Measurements from ENCODE around the gene UBN1. TPM values are rescaled to one million over a fixed set of nuclear protein-coding genes. Genes with fewer than 3 reads are reported as not detected.

Gene UBN1
- total and polyA plus RNA-seq, 2 donors (not counting 3 experiments of a cell fraction or from before 2014, with no cell fraction given): 26.0 to 44.8 TPM

DNA sequence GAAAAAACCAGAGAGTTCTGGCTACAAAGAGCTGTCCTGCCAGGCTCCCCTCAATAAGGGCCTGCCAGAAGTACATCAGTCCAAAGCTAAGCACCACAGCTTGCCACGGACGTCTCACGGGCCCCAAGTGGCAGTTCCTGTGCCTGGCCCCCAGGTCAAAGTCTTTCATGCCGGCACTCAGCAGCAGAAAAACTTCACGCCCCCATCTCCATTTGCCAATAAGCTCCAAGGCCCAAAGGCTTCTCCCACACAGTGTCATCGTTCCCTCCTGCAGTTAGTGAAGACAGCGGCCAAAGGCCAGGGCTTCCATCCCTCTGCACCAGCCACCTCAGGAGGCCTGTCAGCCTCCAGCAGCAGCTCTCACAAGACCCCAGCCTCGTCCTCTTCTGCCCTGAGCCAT is 27.4 kb downstream of the UBN1 start:
- TSS peak; percentile 68 for BruUV-seq (replicated peaks)

GRCh38 chr16:4876646-4877379 is 29.5 kb downstream of the UBN1 start:
- TF ChIP-seq JUN (IDR thresholded peaks at IDR 0.05; ENCODE audit: borderline replicate concordance, insufficient read depth, insufficient read length, low read depth): no peak
- TF ChIP-seq, protein P1, sequence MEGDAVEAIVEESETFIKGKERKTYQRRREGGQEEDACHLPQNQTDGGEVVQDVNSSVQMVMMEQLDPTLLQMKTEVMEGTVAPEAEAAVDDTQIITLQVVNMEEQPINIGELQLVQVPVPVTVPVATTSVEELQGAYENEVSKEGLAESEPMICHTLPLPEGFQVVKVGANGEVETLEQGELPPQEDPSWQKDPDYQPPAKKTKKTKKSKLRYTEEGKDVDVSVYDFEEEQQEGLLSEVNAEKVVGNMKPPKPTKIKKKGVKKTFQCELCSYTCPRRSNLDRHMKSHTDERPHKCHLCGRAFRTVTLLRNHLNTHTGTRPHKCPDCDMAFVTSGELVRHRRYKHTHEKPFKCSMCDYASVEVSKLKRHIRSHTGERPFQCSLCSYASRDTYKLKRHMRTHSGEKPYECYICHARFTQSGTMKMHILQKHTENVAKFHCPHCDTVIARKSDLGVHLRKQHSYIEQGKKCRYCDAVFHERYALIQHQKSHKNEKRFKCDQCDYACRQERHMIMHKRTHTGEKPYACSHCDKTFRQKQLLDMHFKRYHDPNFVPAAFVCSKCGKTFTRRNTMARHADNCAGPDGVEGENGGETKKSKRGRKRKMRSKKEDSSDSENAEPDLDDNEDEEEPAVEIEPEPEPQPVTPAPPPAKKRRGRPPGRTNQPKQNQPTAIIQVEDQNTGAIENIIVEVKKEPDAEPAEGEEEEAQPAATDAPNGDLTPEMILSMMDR (IDR thresholded peaks at IDR 0.05; ENCODE audit: extremely low read depth in 1 of 2, insufficient read depth in 1 of 2, low read depth in 1 of 2, low read length in 2 of 2): no peak
- TF ChIP-seq POLR2A (IDR thresholded peaks at IDR 0.05; ENCODE audit: low read depth, low read length): no peak
- no peak for TF ChIP-seq POLR2AphosphoS5 (IDR thresholded peaks at IDR 0.05; ENCODE audit: insufficient read depth, low read depth, low read length)
- no peak for TF ChIP-seq MYC (IDR thresholded peaks at IDR 0.05; ENCODE audit: low read depth, low read length)
- TF ChIP-seq FOS (IDR thresholded peaks at IDR 0.05; ENCODE audit: borderline replicate concordance, insufficient read depth, low read length): no peak
- TF ChIP-seq, protein P2, sequence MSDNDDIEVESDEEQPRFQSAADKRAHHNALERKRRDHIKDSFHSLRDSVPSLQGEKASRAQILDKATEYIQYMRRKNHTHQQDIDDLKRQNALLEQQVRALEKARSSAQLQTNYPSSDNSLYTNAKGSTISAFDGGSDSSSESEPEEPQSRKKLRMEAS (IDR thresholded peaks at IDR 0.05; ENCODE audit: insufficient read depth, insufficient read length): no peak
- no peak for TF ChIP-seq GATA2 (IDR thresholded peaks at IDR 0.05; ENCODE audit: insufficient read depth, insufficient read length, low read depth, low read length)
- no peak for TF ChIP-seq EZH2 (IDR thresholded peaks at IDR 0.05; ENCODE audit: borderline replicate concordance, low read depth, low read length, severe bottlenecking)
- no peak overlapping the region for H3K4me2 ChIP-seq (ENCODE audit: insufficient read depth, low read length)
- no peaks in the 10 kb centered on the region for H3K4me1 ChIP-seq (ENCODE audit: control insufficient read depth, extremely low read depth, insufficient read depth, low read length)
- H3K27ac ChIP-seq (ENCODE audit: insufficient read depth, low read depth, low read length): no peak overlapping the region
- no peaks in the 10 kb centered on the region for H4K20me1 ChIP-seq (replicated peaks; ENCODE audit: control insufficient read depth, extremely low read depth, insufficient read depth, low read length)
- no peak for FAIRE-seq
- dilution Hi-C loops (cut with MboI; ENCODE audit: extremely low pct_ligation_motif_present, low sequenced_read_pairs): no loop called here
- intact Hi-C loops (cut with micrococcal nuclease): no loop called here
- H3K27me3 ChIP-seq (ENCODE audit: control insufficient read depth in 2 of 2, insufficient read depth in 2 of 2, low read length in 2 of 2): no peaks in the 10 kb centered on the region
- no peak overlapping the region for H3K9ac ChIP-seq (replicated peaks; ENCODE audit: extremely low read depth, insufficient read depth, low read length)
- no TSS peak for BruUV-seq (replicated peaks)
- H3K4me3 ChIP-seq (replicated peaks in 1 of 3; ENCODE audit: insufficient read depth in 1 of 3, low read depth in 1 of 3, low read length in 3 of 3): no peak overlapping the region
- H3K36me3 ChIP-seq (ENCODE audit: control insufficient read depth in 2 of 2, extremely low read depth in 1 of 2, insufficient read depth in 2 of 2, low read length in 2 of 2): peaks cover 37 to 69% of the 10 kb centered on the region in 2 experiments
- no peaks in the 10 kb centered on the region for H3K79me2 ChIP-seq (ENCODE audit: control insufficient read depth, insufficient read depth, low read length)
- H2AFZ ChIP-seq (ENCODE audit: low read depth, low read length): no peak overlapping the region
- H3K9me3 ChIP-seq (replicated peaks; ENCODE audit: control insufficient read depth, insufficient read depth, low read length): no peaks in the 10 kb centered on the region
- H3K9me1 ChIP-seq (replicated peaks; ENCODE audit: control insufficient read depth, extremely low read depth, insufficient read depth, low read length): no peaks in the 10 kb centered on the region
- ChIA-PET CTCF (no interaction called here), POLR2A (no interaction called here)
- DNase-seq (ENCODE audit: low read depth, low spot score): no peak

More for the DNA sequence above, 27.4 kb downstream of the UBN1 start:
- dilution Hi-C loops (cut with MboI; ENCODE audit: extremely low pct_ligation_motif_present, low sequenced_read_pairs): no loop called here
- H3K27me3 ChIP-seq (ENCODE audit: control insufficient read depth in 2 of 2, insufficient read depth in 2 of 2, low read length in 2 of 2): no peaks in the 10 kb centered on the region
- no peaks in the 10 kb centered on the region for H3K9me1 ChIP-seq (replicated peaks; ENCODE audit: control insufficient read depth, extremely low read depth, insufficient read depth, low read length)
- peaks cover 30 to 66% of the 10 kb centered on the region in 2 experiments for H3K36me3 ChIP-seq (ENCODE audit: control insufficient read depth in 2 of 2, extremely low read depth in 1 of 2, insufficient read depth in 2 of 2, low read length in 2 of 2)
- no peak overlapping the region for H2AFZ ChIP-seq (ENCODE audit: low read depth, low read length)
- ChIA-PET CTCF (interaction anchor here (0.9 kb wide), 1 partner anchor 18 kb away, joined by 3 read pairs; no protein-coding TSS in a partner anchor), POLR2A (interaction anchor here (1.0 kb wide), 1 partner anchor 15 kb away, joined by 3 read pairs; no protein-coding TSS in a partner anchor)
- intact Hi-C loops (cut with micrococcal nuclease): no loop called here
- H3K4me3 ChIP-seq (replicated peaks in 1 of 3; ENCODE audit: insufficient read depth in 1 of 3, low read depth in 1 of 3, low read length in 3 of 3): no peak overlapping the region
- H3K4me2 ChIP-seq (ENCODE audit: insufficient read depth, low read length): no peak overlapping the region
- H4K20me1 ChIP-seq (replicated peaks; ENCODE audit: control insufficient read depth, extremely low read depth, insufficient read depth, low read length): no peaks in the 10 kb centered on the region
- H3K9me3 ChIP-seq (replicated peaks; ENCODE audit: control insufficient read depth, insufficient read depth, low read length): no peaks in the 10 kb centered on the region
- no peaks in the 10 kb centered on the region for H3K4me1 ChIP-seq (ENCODE audit: control insufficient read depth, extremely low read depth, insufficient read depth, low read length)
- H3K79me2 ChIP-seq (ENCODE audit: control insufficient read depth, insufficient read depth, low read length): no peaks in the 10 kb centered on the region
- DNase-seq (ENCODE audit: low read depth, low spot score) (no peak), FAIRE-seq (no peak)
- H3K9ac ChIP-seq (replicated peaks; ENCODE audit: extremely low read depth, insufficient read depth, low read length): no peak overlapping the region
- TF ChIP-seq POLR2A (IDR thresholded peaks at IDR 0.05; ENCODE audit: low read depth, low read length): no peak
- TF ChIP-seq GATA2 (IDR thresholded peaks at IDR 0.05; ENCODE audit: insufficient read depth, insufficient read length, low read depth, low read length): no peak
- no peak for TF ChIP-seq JUN (IDR thresholded peaks at IDR 0.05; ENCODE audit: borderline replicate concordance, insufficient read depth, insufficient read length, low read depth)
- no peak for TF ChIP-seq MYC (IDR thresholded peaks at IDR 0.05; ENCODE audit: low read depth, low read length)
- TF ChIP-seq, protein P2 (IDR thresholded peaks at IDR 0.05; ENCODE audit: insufficient read depth, insufficient read length): no peak
- TF ChIP-seq POLR2AphosphoS5 (IDR thresholded peaks at IDR 0.05; ENCODE audit: insufficient read depth, low read depth, low read length): no peak
- no peak for TF ChIP-seq EZH2 (IDR thresholded peaks at IDR 0.05; ENCODE audit: borderline replicate concordance, low read depth, low read length, severe bottlenecking)
- TF ChIP-seq FOS (IDR thresholded peaks at IDR 0.05; ENCODE audit: borderline replicate concordance, insufficient read depth, low read length): no peak
- H3K27ac ChIP-seq (ENCODE audit: insufficient read depth, low read depth, low read length): no peak overlapping the region

Measured in endothelial cell of umbilical vein (primary cell).